Retinal pigment epithelial cell (primary cell): ENCODE results near the gene DOCK8.
A peak's percentile ranks its signal among the peaks of the same experiment; 100 is the strongest.

Experiments used
- DNase-seq: peaks from one replicate; pipeline ENCODE4 v3.0.0-alpha.2; 2010; ENCODE audit warnings: low read depth
- H3K4me3 ChIP-seq: 2 replicates; pipeline ENCODE4 v1.5.1; 2011; ENCODE audit warnings: mild to moderate bottlenecking, low read length, control low read depth, moderate library complexity
- TF ChIP-seq, protein P1 (sequence below): conservative IDR thresholded peaks from 2 replicates; pipeline ENCODE4 v1.5.1; 2011; ENCODE audit warnings: low read depth, low read length, control low read depth, inconsistent platforms

Gene DOCK8

DNA sequence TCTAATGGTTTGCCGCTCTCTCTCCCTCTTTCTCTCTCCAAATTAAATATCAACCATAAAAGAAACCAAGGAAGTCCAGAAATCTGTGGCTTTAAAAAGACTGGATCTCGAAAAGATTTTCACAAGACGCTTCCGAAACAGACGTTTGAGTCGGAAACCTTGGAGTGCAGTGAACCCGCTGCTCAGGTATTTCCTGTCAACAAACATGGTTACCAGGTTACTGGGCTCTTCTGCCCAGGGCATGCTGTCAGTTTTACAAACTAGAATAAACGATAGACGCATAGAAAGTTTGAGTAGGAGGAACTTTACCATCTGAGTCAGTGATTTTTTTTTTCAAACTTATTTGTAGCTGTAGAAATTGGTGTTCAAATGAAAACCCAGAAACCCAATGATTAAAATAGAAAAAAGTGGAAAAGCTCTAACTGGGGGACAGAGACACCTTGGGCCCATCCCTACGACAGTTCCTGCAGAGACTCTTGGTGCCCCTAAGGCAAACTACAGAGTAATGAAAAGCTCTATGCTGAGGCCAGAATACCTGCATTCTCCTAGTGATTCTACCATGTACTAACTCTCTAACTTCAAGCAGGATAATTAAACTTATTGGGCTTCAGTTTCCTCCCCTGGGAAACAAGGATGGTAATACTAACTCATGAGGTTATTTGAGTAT, 90.0 kb downstream of the DOCK8 start:
- H3K4me3 ChIP-seq, result no peak overlapping the region
- DNase-seq, result no peak
- TF ChIP-seq, protein P1, sequence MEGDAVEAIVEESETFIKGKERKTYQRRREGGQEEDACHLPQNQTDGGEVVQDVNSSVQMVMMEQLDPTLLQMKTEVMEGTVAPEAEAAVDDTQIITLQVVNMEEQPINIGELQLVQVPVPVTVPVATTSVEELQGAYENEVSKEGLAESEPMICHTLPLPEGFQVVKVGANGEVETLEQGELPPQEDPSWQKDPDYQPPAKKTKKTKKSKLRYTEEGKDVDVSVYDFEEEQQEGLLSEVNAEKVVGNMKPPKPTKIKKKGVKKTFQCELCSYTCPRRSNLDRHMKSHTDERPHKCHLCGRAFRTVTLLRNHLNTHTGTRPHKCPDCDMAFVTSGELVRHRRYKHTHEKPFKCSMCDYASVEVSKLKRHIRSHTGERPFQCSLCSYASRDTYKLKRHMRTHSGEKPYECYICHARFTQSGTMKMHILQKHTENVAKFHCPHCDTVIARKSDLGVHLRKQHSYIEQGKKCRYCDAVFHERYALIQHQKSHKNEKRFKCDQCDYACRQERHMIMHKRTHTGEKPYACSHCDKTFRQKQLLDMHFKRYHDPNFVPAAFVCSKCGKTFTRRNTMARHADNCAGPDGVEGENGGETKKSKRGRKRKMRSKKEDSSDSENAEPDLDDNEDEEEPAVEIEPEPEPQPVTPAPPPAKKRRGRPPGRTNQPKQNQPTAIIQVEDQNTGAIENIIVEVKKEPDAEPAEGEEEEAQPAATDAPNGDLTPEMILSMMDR, result no peak

DNA sequence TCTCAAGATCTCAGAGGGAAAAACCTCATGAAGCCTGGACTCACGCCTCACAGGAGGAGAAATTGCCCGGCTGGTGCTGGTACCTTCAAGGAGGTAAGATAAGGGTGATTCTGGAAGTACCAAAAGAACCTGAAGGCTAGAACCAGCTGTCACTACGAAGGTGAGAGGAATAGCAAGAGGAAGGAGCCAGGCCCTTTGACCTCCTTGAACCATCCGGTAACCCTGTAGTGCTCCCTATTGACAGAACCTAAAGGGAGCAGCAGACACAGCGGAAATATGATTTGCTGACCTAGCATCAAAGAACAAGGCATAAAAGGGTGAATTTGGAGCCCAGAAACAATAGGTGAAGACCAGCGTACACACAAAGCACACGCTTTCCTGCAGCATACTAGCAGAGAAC, 92.2 kb downstream of the DOCK8 start:
- TF ChIP-seq, protein P1, result peak; percentile 36
- DNase-seq, result no peak
- no peak overlapping the region for H3K4me3 ChIP-seq

DNA sequence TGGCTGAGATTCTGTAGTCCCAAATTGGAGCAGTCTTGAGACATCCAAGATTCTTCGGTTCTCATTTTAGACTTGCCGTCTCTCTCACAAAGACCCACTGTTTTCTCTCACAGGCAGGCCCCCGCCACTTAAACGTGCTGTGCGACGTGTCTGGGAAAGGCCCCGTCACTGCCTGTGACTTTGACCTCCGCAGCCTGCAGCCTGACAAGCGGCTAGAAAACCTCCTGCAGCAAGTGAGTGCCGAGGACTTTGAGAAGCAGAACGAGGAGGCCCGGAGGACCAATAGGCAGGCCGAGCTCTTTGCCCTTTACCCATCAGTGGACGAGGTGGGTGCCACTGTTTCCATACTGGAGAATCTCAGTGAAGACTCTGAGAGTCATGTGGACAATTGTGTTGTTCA, 97.2 kb downstream of the DOCK8 start:
- H3K4me3 ChIP-seq, result no peak overlapping the region
- no peak for DNase-seq
- TF ChIP-seq, protein P1, result no peak

DNA sequence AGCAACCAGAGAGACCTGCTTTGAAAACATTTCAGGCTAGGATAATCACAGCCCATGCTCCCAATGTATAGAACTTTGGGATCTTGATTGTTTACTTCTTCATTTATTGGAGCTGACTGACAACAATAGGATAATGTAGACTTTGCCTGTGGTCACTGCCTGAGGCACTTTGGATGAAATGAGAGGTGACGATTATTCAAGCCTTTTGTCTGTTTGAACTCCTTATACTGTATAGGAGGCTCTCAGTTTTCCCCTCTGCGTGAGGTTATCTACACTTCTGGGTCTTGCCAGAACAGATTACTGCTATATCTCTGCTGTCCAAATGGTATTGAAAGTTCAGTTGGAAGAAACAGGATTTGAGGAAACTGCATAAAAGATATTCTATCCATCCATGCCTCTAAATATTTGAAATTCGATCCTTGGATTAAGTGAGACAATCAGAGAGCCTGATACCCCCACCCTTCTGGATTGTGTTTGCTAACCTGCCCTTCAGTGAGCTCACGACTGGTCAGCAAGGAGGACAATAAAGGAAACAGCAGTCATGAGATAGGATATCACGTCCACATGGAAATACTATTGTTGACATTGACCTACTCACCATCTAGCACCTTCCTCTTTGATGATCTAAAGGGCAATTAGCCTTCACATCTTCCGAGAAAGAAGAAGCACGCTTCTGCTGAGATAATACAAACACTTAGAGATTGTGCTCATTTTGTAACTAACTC, 98.1 kb downstream of the DOCK8 start:
- DNase-seq, result no peak
- TF ChIP-seq, protein P1, result no peak
- H3K4me3 ChIP-seq, result no peak overlapping the region

DNA sequence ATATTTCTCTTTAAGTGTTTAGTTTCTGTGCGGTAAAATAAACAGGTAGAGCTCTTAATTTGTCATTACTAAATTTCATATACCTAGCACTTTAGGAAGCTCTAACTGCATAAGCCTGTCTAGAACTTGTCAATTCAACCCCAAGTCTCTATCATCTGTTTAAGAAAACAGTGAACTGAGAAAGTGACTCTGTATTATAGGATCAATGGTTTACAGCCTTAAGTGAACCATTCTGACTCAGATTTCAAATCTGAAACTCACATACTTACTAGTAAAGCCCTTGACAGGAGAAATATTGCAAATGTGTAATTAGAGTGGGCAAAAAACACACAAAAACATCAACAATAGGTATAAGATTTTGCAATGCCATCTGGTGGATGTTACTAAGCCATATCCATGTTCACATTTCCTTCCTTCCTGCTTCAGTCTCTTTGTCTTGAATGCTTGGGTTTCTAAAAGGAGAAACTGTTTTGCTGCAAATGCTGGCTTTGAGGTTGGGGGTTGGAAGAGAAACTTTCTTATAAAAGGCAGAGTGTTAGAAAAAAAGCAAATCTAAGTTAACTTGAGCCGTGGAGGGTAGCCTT, 101.8 kb downstream of the DOCK8 start:
- TF ChIP-seq, protein P1, result peak; percentile 28
- no peak for DNase-seq
- H3K4me3 ChIP-seq, result no peak overlapping the region

DNA sequence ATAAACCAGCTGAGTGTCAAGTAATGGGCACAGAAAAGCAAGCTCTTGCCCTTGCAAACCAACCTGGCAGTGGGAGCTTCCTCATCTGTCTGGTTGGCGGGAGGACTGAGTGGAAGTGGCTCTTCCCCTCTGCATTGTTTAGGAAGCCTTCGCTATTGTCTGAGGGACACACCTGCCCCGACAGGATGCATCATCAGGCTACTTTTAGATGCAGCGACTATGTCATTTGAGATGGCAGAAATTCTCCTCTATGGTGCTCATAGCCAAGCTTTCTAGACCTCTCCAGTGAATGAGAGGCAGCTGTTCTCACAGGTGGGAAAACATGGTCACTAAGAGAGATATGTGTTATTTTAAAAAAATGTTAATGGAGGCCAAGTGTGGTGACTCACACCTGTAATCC, 104.0 kb downstream of the DOCK8 start:
- H3K4me3 ChIP-seq, result no peak overlapping the region
- DNase-seq, result no peak
- TF ChIP-seq, protein P1, result no peak

DNA sequence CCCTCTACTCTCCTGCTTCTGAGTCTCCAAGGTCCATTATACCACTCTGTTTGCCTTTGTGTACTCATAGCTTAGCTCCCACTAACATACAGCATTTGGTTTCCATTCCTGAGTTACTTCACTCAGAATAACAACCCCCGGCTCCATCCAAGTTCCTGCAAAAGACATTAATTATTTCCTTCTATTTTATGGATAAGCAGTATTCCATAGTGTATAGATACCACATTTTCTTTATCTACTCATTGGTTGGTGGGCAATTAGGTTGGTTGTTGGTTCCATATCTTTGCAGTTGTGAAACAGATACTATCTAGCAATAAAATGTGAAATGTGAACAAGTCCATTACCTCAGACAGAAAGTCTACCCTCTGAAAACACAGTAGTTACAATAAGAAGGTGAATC, 110.3 kb downstream of the DOCK8 start:
- TF ChIP-seq, protein P1, result no peak
- no peak overlapping the region for H3K4me3 ChIP-seq
- no peak for DNase-seq
